CD4-positive, alpha-beta T cell (primary cell): ENCODE data around the gene NXPH1. TPM values are rescaled to one million over a fixed set of nuclear protein-coding genes. Genes with fewer than 3 reads are reported as not detected.

ENCODE experiments used
- ATAC-seq: fragments of 200-7000 bp; cut with Tn5 transposase; one replicate; pipeline ENCODE4 v1.10.0; 2022; ENCODE audit warnings: mild to moderate bottlenecking; ENCODE audit not compliant: poor library complexity
- CTCF ChIA-PET: fragments of 350-600 bp; sonication (Branson Sonifier 250); formaldehyde crosslinking; loops from one replicate; lab custom pipeline; 2021; ENCODE audit warnings: antibody characterized with exemption, inconsistent platforms; lab: Charles Lee
- POLR2A ChIA-PET: fragments of 350-600 bp; sonication (Branson Sonifier 250); formaldehyde crosslinking; loops from one replicate; lab custom pipeline; 2021; ENCODE audit warnings: antibody characterized with exemption, inconsistent platforms; lab: Charles Lee
- DNase-seq, 14 experiments: peaks; one replicate each; pipeline ENCODE4 v3.0.0-alpha.2; 2013 to 2020; ENCODE audit warnings: mixed read lengths in 2 of 14
- H3K27ac ChIP-seq, 2 donors: one replicate each; pipeline versions ENCODE4 v1.5.1 to v1.7.0; 2013; ENCODE audit warnings: low read length in 2 of 2, low read depth in 1 of 2, mild to moderate bottlenecking in 1 of 2
- H3K27me3 ChIP-seq, 2 experiments: 1 replicate in 1 of 2; 2 replicates in 1 of 2; pipeline versions ENCODE4 v1.6.1 to v1.7.0; 2013; ENCODE audit warnings: low read length in 2 of 2, control low read depth in 1 of 2, mild to moderate bottlenecking in 1 of 2, moderate library complexity in 1 of 2; ENCODE audit not compliant: insufficient read depth in 2 of 2, control insufficient read depth in 1 of 2
- H3K36me3 ChIP-seq: one replicate; pipeline ENCODE4 v1.6.1; 2013; ENCODE audit warnings: low read length, control low read depth; ENCODE audit not compliant: insufficient read depth
- H3K4me1 ChIP-seq: one replicate; pipeline ENCODE4 v1.6.1; 2013; ENCODE audit warnings: low read length, control low read depth; ENCODE audit not compliant: insufficient read depth
- H3K4me3 ChIP-seq: one replicate; pipeline ENCODE4 v1.5.1; 2013; ENCODE audit warnings: mild to moderate bottlenecking, low read length, moderate library complexity
- H3K9me3 ChIP-seq, 2 experiments: 1 replicate in 1 of 2; 2 replicates in 1 of 2; pipeline versions ENCODE4 v1.6.1 to v1.7.0; 2013; ENCODE audit warnings: low read length in 2 of 2, mild to moderate bottlenecking in 2 of 2, control low read depth in 1 of 2, moderate library complexity in 1 of 2; ENCODE audit not compliant: control insufficient read depth in 1 of 2, insufficient read depth in 1 of 2
- H3K27ac Mint-ChIP-seq: one replicate; pipeline ENCODE4 v1.8.0; 2020; ENCODE audit warnings: mixed read lengths
- H3K27me3 Mint-ChIP-seq: one replicate; pipeline ENCODE4 v1.8.0; 2021; ENCODE audit warnings: mixed read lengths
- H3K36me3 Mint-ChIP-seq: one replicate; pipeline ENCODE4 v1.8.0; 2021; ENCODE audit warnings: low read depth, mixed read lengths
- H3K4me1 Mint-ChIP-seq: one replicate; pipeline ENCODE4 v1.8.0; 2021; ENCODE audit warnings: low read depth, mixed read lengths
- H3K4me3 Mint-ChIP-seq: one replicate; pipeline ENCODE4 v1.8.0; 2020; ENCODE audit warnings: mild to moderate bottlenecking, mixed read lengths
- H3K9me3 Mint-ChIP-seq: one replicate; pipeline ENCODE4 v1.8.0; 2020; ENCODE audit warnings: mixed read lengths
- CTCF ChIP-seq: fragments of 200-600 bp; IDR thresholded peaks from one replicate; pipeline ENCODE4 v1.8.0; 2022; ENCODE audit warnings: antibody characterized with exemption, mild to moderate bottlenecking
- intact Hi-C, 2 experiments: fragments of 100-400 bp; cut with DNase I in 1 of 2; cut with micrococcal nuclease in 1 of 2; formaldehyde crosslinking; loops; one replicate each; pipeline versions ENCODE4 v1.15.1 to v1.9.0; 2023 to 2025; cut with DNase I, micrococcal nuclease
- total RNA-seq, 174 experiments: library from RNA in 2 of 174; stranded (reverse) in 2 of 174; gene quantifications; one replicate each; pipeline ENCODE4 v1.2.3 and lab custom pipeline; 2021 to 2026

The NXPH1 gene
- total RNA-seq, 2 experiments from 2014 or later: not detected

- H3K27ac ChIP-seq: no peak overlapping the region
- H3K4me1 ChIP-seq: no peaks in the 10 kb centered on the region
- ChIA-PET CTCF (no interaction called here), POLR2A (interaction anchor here (0.6 kb wide), 1 partner anchor 22 kb away, joined by 3 read pairs; no protein-coding TSS in a partner anchor)
- no peaks in the 10 kb centered on the region for H3K9me3 ChIP-seq
- no peaks in the 10 kb centered on the region for H3K27me3 ChIP-seq
- Mint-ChIP-seq H3K27ac (no peak overlapping the region), H3K27me3 (no peaks in the 10 kb centered on the region), H3K4me1 (no peaks in the 10 kb centered on the region), H3K9me3 (no peaks in the 10 kb centered on the region), H3K4me3 (no peak overlapping the region), H3K36me3 (no peaks in the 10 kb centered on the region)
- no peak for ATAC-seq
- no peak overlapping the region for H3K4me3 ChIP-seq
- TF ChIP-seq CTCF: no peak
- DNase-seq: no peak
- H3K36me3 ChIP-seq: no peaks in the 10 kb centered on the region
- intact Hi-C loops: no loop called here
Observed at GRCh38 chr7:8567626-8568025, 134.2 kb downstream of the NXPH1 start.

- Histone ChIP-seq H3K36me3 (no peaks in the 10 kb centered on the region), H3K4me1 (no peaks in the 10 kb centered on the region), H3K27ac (no peak overlapping the region), H3K27me3 (no peaks in the 10 kb centered on the region), H3K9me3 (peaks cover 0 to 7% of the 10 kb centered on the region in 2 experiments), H3K4me3 (no peak overlapping the region)
- Mint-ChIP-seq H3K27me3 (no peaks in the 10 kb centered on the region), H3K4me1 (no peaks in the 10 kb centered on the region), H3K27ac (no peak overlapping the region), H3K9me3 (no peaks in the 10 kb centered on the region), H3K4me3 (no peak overlapping the region), H3K36me3 (no peaks in the 10 kb centered on the region)
- intact Hi-C loops: no loop called here
- TF ChIP-seq CTCF: no peak
- DNase-seq (no peak), ATAC-seq (no peak)
- ChIA-PET POLR2A (no interaction called here), CTCF (no interaction called here)
Observed at GRCh38 chr7:8579661-8580194, 146.3 kb downstream of the NXPH1 start.

- Histone ChIP-seq H3K27ac (no peak overlapping the region), H3K27me3 (no peaks in the 10 kb centered on the region), H3K4me1 (no peaks in the 10 kb centered on the region), H3K36me3 (no peaks in the 10 kb centered on the region), H3K9me3 (peaks cover 0 to 7% of the 10 kb centered on the region in 2 experiments), H3K4me3 (no peak overlapping the region)
- Mint-ChIP-seq H3K27me3 (no peaks in the 10 kb centered on the region), H3K4me1 (no peaks in the 10 kb centered on the region), H3K36me3 (no peaks in the 10 kb centered on the region), H3K9me3 (no peaks in the 10 kb centered on the region), H3K4me3 (no peak overlapping the region), H3K27ac (no peak overlapping the region)
- ATAC-seq (no peak), DNase-seq (no peak)
- POLR2A ChIA-PET: no interaction called here
- intact Hi-C loops: no loop called here
- CTCF ChIA-PET: no interaction called here
- no peak for TF ChIP-seq CTCF
Observed at GRCh38 chr7:8581842-8582241, 148.4 kb downstream of the NXPH1 start.
